Measurements from ENCODE around the gene CFAP97D1.

DNA sequence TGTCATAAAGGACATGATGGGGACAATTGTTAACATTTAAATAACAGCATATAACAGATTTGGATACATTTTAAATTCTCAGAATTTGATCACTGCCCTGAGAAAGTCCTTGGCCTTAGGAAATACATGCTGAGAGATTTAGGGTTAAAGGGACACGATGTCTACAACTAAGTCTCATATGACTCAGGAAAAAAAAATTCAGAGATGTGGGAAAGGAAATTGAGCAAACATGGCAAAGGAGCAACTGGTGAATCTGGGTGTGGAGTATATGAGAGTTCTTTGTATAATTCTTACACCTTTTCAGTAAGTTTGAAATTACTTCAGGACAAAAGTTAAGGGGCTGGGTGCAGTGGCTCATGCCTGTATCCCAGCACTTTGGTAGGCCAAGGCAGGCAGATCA, 34.5 kb downstream of the CFAP97D1 start:
- TF ChIP-seq NFRKB (IDR thresholded peaks at IDR 0.05), result no peak
- TF ChIP-seq PKNOX1 (IDR thresholded peaks at IDR 0.05), result no peak

All from HEK293T (cell line).